Endothelial cell of umbilical vein (primary cell): ENCODE data around the gene UNKL. TPM values are rescaled to one million over a fixed set of nuclear protein-coding genes. Genes with fewer than 3 reads are reported as not detected.

Source experiments
- BruUV-seq: library from RNA; stranded (reverse); fragments of 400-500 nt; replicated peaks from 2 replicates; lab custom pipeline; 2021; lab: Mats Ljungman, UMichigan
- CTCF ChIA-PET: fragments of 300-600, 350-600 bp; sonication (Branson Sonifier 250); formaldehyde crosslinking; loops from one replicate; lab custom pipeline; 2021; ENCODE audit warnings: antibody characterized with exemption, inconsistent platforms; lab: Charles Lee
- POLR2A ChIA-PET: fragments of 300-600, 350-600 bp; sonication (Branson Sonifier 250); formaldehyde crosslinking; loops from one replicate; lab custom pipeline; 2021; ENCODE audit warnings: antibody characterized with exemption, inconsistent platforms; lab: Charles Lee
- DNase-seq: peaks from one replicate; pipeline ENCODE4 v3.0.0-alpha.2; 2011; ENCODE audit warnings: low read depth, low spot score
- FAIRE-seq: peaks from 2 replicates; lab custom pipeline; 2011; peaks lifted over from hg19 to GRCh38; lab: Jason Lieb, UNC
- H2AFZ ChIP-seq: 2 replicates; pipeline ENCODE4 v1.6.0; 2012; ENCODE audit warnings: low read depth, low read length, control low read depth, inconsistent platforms
- H3K27ac ChIP-seq: 2 replicates; pipeline ENCODE4 v1.5.1; 2011; ENCODE audit warnings: low read depth, mild to moderate bottlenecking, control low read depth, low read length, moderate library complexity; ENCODE audit not compliant: insufficient read depth
- H3K27me3 ChIP-seq, 2 experiments: 2 replicates each; pipeline versions ENCODE4 v1.6.0 to v1.6.1; 2011; ENCODE audit warnings: low read length in 2 of 2, mixed read lengths in 1 of 2; ENCODE audit not compliant: control insufficient read depth in 2 of 2, insufficient read depth in 2 of 2
- H3K36me3 ChIP-seq, 2 experiments: 2 replicates in 1 of 2; 3 replicates in 1 of 2; pipeline ENCODE4 v1.5.1; 2011; ENCODE audit warnings: low read length in 2 of 2, mild to moderate bottlenecking in 1 of 2, moderate library complexity in 1 of 2; ENCODE audit not compliant: control insufficient read depth in 2 of 2, insufficient read depth in 2 of 2; ENCODE audit errors: extremely low read depth in 1 of 2
- H3K4me1 ChIP-seq: 3 replicates; pipeline ENCODE4 v1.5.1; 2011; ENCODE audit warnings: mild to moderate bottlenecking, low read length; ENCODE audit not compliant: control insufficient read depth, insufficient read depth; ENCODE audit errors: extremely low read depth
- H3K4me2 ChIP-seq: 2 replicates; pipeline ENCODE4 v1.6.1; 2011; ENCODE audit warnings: low read length, control low read depth, mixed read lengths; ENCODE audit not compliant: insufficient read depth
- H3K4me3 ChIP-seq, 3 experiments: fragments of 200-600 bp in 1 of 3; sonication (generic), shearing (Covaris generic) in 1 of 3; replicated peaks in 1 of 3; 2 replicates each; pipeline ENCODE4 v1.5.1; 2011 to 2016; ENCODE audit warnings: control low read depth in 3 of 3, low read length in 3 of 3, mild to moderate bottlenecking in 2 of 3, inconsistent platforms in 1 of 3, low read depth in 1 of 3, moderate library complexity in 1 of 3; ENCODE audit not compliant: insufficient read depth in 1 of 3
- H3K79me2 ChIP-seq: 2 replicates; pipeline ENCODE4 v1.6.0; 2012; ENCODE audit warnings: low read length, inconsistent platforms; ENCODE audit not compliant: control insufficient read depth, insufficient read depth
- H3K9ac ChIP-seq: replicated peaks from 2 replicates; pipeline ENCODE3; 2011; ENCODE audit warnings: low read length, control low read depth; ENCODE audit not compliant: insufficient read depth; ENCODE audit errors: extremely low read depth
- H3K9me1 ChIP-seq: replicated peaks from 3 replicates; pipeline ENCODE4 v1.6.0; 2011; ENCODE audit warnings: mild to moderate bottlenecking, low read length; ENCODE audit not compliant: control insufficient read depth, insufficient read depth; ENCODE audit errors: extremely low read depth
- H3K9me3 ChIP-seq: replicated peaks from 2 replicates; pipeline ENCODE4 v1.5.1; 2012; ENCODE audit warnings: low read length, inconsistent platforms; ENCODE audit not compliant: control insufficient read depth, insufficient read depth
- H4K20me1 ChIP-seq: replicated peaks from 2 replicates; pipeline ENCODE3; 2011; ENCODE audit warnings: mild to moderate bottlenecking, low read length; ENCODE audit not compliant: control insufficient read depth, insufficient read depth; ENCODE audit errors: extremely low read depth
- EZH2 ChIP-seq: IDR thresholded peaks from 2 replicates; pipeline ENCODE4 v1.6.1; 2012; ENCODE audit warnings: borderline replicate concordance, low read depth, mild to moderate bottlenecking, moderate library complexity, low read length, inconsistent platforms; ENCODE audit not compliant: severe bottlenecking
- FOS ChIP-seq: IDR thresholded peaks from 2 replicates; pipeline ENCODE4 v1.6.1; 2011; ENCODE audit warnings: mild to moderate bottlenecking, low read length, moderate library complexity, borderline replicate concordance; ENCODE audit not compliant: insufficient read depth
- MYC ChIP-seq: IDR thresholded peaks from one replicate; pipeline ENCODE4 v1.6.1; 2011; ENCODE audit warnings: mild to moderate bottlenecking, low read depth, low read length
- POLR2A ChIP-seq: IDR thresholded peaks from 2 replicates; pipeline ENCODE4 v1.6.1; 2012; ENCODE audit warnings: low read depth, mild to moderate bottlenecking, control low read depth, low read length
- POLR2AphosphoS5 ChIP-seq: IDR thresholded peaks from 2 replicates; pipeline ENCODE4 v1.6.1; 2012; ENCODE audit warnings: low read depth, mild to moderate bottlenecking, control low read depth, low read length, moderate library complexity; ENCODE audit not compliant: insufficient read depth
- dilution Hi-C: fragments of 300-500 bp; cut with MboI; formaldehyde crosslinking; loops from one replicate; pipeline ENCODE4 v1.15.0; 2019; ENCODE audit warnings: low sequenced_read_pairs; ENCODE audit not compliant: extremely low pct_ligation_motif_present
- intact Hi-C: fragments of 100-400 bp; cut with micrococcal nuclease; formaldehyde crosslinking; loops from one replicate; pipeline ENCODE4 v1.10.0; 2022
- polyA plus RNA-seq, 4 experiments: library from polyadenylated mRNA; depleted of rRNA in 3 of 4; stranded (reverse) in 3 of 4; unstranded in 1 of 4; fragments of >200 nt; gene quantifications; 2 replicates each; pipeline versions ENCODE4 v1.2.1 to v1.2.3, GENCODE V29; 2011 to 2012; ENCODE audit warnings: missing spikeins in 1 of 4
- total RNA-seq: library from RNA; stranded (reverse); gene quantifications from 2 replicates; pipeline ENCODE4 v1.2.3, GENCODE V29; 2021
- TF ChIP-seq, protein P1 (sequence below): IDR thresholded peaks from 2 replicates; pipeline ENCODE4 v1.6.1; 2011; ENCODE audit not compliant: insufficient read depth, insufficient read length

UNKL gene
- total and polyA plus RNA-seq, 2 donors (not counting 3 experiments of a cell fraction or from before 2014, with no cell fraction given): 17.1 to 32.8 TPM

DNA sequence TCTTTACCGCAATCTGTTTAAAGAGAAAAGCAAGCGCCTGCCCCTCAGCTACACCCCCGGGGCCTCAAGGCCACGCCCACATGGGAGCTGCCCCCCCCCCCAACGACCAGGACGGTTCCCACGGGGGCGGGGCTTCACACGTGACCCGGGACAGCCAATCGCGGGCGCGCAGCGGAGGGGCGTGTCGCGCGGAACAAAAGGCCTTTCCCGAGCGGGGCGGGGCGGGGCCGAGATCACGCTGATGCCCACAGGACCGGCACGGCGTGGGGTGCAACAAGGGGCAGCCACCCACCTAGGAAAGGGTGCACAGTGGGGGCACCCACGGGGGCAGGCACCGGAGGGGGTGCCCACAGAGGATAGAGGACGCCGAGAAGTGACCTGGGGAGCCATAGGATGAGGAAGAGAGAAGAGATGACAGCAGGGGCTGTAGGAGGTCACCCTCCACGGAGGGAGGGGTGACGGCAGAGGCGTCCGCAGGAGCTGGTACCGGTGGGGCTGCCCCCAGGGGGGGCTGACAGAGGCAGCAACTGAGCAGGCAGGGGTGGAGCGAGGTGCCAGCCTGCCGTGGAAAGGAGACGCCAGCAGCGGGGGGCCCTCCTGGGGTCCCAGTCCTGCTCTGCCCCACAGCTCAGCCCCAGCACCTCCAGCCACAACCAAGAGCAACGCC, 6.2 kb downstream of the UNKL start:
- peak; percentile 92 for DNase-seq
- TF ChIP-seq, protein P1, sequence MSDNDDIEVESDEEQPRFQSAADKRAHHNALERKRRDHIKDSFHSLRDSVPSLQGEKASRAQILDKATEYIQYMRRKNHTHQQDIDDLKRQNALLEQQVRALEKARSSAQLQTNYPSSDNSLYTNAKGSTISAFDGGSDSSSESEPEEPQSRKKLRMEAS: peak; percentile 80
- no peak for TF ChIP-seq FOS
- H3K9me1 ChIP-seq: no peaks in the 10 kb centered on the region
- peak; percentile 95 for FAIRE-seq
- H3K4me2 ChIP-seq: peak overlapping the region; percentile 60
- dilution Hi-C loops: no loop called here
- H3K79me2 ChIP-seq: no peaks in the 10 kb centered on the region
- intact Hi-C loops: loop anchor here (5.0 to 10.0 kb wide), 2 partner anchors 104 to 134 kb away; partner anchors contain the start of gene UBE2I
- H3K9ac ChIP-seq: peak overlapping the region; percentile 8
- no peaks in the 10 kb centered on the region for H3K9me3 ChIP-seq
- no peaks in the 10 kb centered on the region for H4K20me1 ChIP-seq
- peak overlapping the region; percentile 35 to 51 (median 46) for H3K4me3 ChIP-seq
- no TSS peak for BruUV-seq
- H3K27me3 ChIP-seq: no peaks in the 10 kb centered on the region
- H3K27ac ChIP-seq: no peak overlapping the region
- ChIA-PET CTCF (interaction anchor here (1.0 to 2.0 kb wide), 3 partner anchors 13 to 86 kb away, joined by 3 to 6 read pairs (median 4); partner anchors contain the start of gene UQCC4), POLR2A (interaction anchor here (0.5 kb wide), 1 partner anchor 215 kb away, joined by 3 read pairs; no protein-coding TSS in a partner anchor)
- peaks cover 5% of the 10 kb centered on the region for H3K4me1 ChIP-seq
- peaks cover 0 to under 1% of the 10 kb centered on the region in 2 experiments for H3K36me3 ChIP-seq
- H2AFZ ChIP-seq: peak overlapping the region; percentile 84

- no peak overlapping the region for H3K4me3 ChIP-seq
- no peak overlapping the region for H3K27ac ChIP-seq
- intact Hi-C loops: loop anchor here (5.0 to 10.0 kb wide), 2 partner anchors 103 to 135 kb away; partner anchors contain the start of gene UBE2I
- H2AFZ ChIP-seq: no peak overlapping the region
- no peak overlapping the region for H3K9ac ChIP-seq
- peaks cover 5% of the 10 kb centered on the region for H3K4me1 ChIP-seq
- no peaks in the 10 kb centered on the region for H3K79me2 ChIP-seq
- DNase-seq: no peak
- no peaks in the 10 kb centered on the region for H3K9me1 ChIP-seq
- CTCF ChIA-PET: interaction anchor here (1.0 to 2.0 kb wide), 3 partner anchors 13 to 86 kb away, joined by 3 to 6 read pairs (median 4); partner anchors contain the start of gene UQCC4
- H3K4me2 ChIP-seq: peak overlapping the region; percentile 28
- no peak for FAIRE-seq
- peaks cover 0 to 5% of the 10 kb centered on the region in 2 experiments for H3K36me3 ChIP-seq
- dilution Hi-C loops: no loop called here
- H3K9me3 ChIP-seq: no peaks in the 10 kb centered on the region
- no TSS peak for BruUV-seq
- POLR2A ChIA-PET: interaction anchor here (0.5 kb wide), 1 partner anchor 215 kb away, joined by 3 read pairs; no protein-coding TSS in a partner anchor
- TF ChIP-seq, protein P1: no peak
- no peak for TF ChIP-seq POLR2AphosphoS5
- TF ChIP-seq EZH2: no peak
- no peak for TF ChIP-seq POLR2A
- no peak for TF ChIP-seq MYC
- H3K27me3 ChIP-seq: no peaks in the 10 kb centered on the region
- no peaks in the 10 kb centered on the region for H4K20me1 ChIP-seq
These were observed 6.8 kb downstream of the UNKL start for GRCh38 chr16:1407753-1408152.
